Stimulated activated CD4-positive, alpha-beta T cell treated with anti-CD3 and anti-CD28 coated beads, TNF-alpha, amount 100 ng/mL, for 4 hours (primary cell): ENCODE data around the gene NKX6-2.

Source experiments
- DNase-seq, 3 experiments: peaks; one replicate each; pipeline ENCODE4 v3.0.0-alpha.2; 2020; ENCODE audit warnings: low read depth in 3 of 3

Gene NKX6-2

GRCh38 chr10:132738454-132739224, 47.3 kb downstream of the NKX6-2 start:
- no peak for DNase-seq

GRCh38 chr10:132737390-132738048, 48.4 kb downstream of the NKX6-2 start:
- DNase-seq: no peak

GRCh38 chr10:132735923-132736391, 50.0 kb downstream of the NKX6-2 start:
- no peak for DNase-seq

- DNase-seq: no peak
Observed at GRCh38 chr10:132735341-132735775, 50.6 kb downstream of the NKX6-2 start.

- DNase-seq: no peak
Observed at GRCh38 chr10:132733926-132734325, 52.0 kb downstream of the NKX6-2 start.
